A673 (cell line): ENCODE results near the gene SRSF12.

Source experiments
- CTCF ChIP-seq: fragments of 300-800, 200-600 bp; sonication (generic); conservative IDR thresholded peaks from 2 replicates; pipeline ENCODE4 v1.5.1; 2017; ENCODE audit warnings: low read depth, mild to moderate bottlenecking, antibody characterized with exemption, low read length, moderate library complexity, mixed read lengths
- EZH2 ChIP-seq: fragments of 200-600 bp; sonication (generic); IDR thresholded peaks from 2 replicates; pipeline ENCODE4 v1.6.1; 2017; ENCODE audit warnings: borderline replicate concordance, low read depth, mild to moderate bottlenecking, mixed read lengths, antibody characterized with exemption, low read length; ENCODE audit not compliant: poor library complexity, severe bottlenecking

- TF ChIP-seq CTCF (no peak), EZH2 (no peak)
Measured at GRCh38 chr6:89133981-89134380, 16.1 kb upstream of the SRSF12 start.
